DOHH2 (cell line): ENCODE measurements around the gene P4HA2.

Experiments used
- EZH2phosphoT487 ChIP-seq: fragments of 200-600 bp; sonication (generic); IDR thresholded peaks from 2 replicates; pipeline ENCODE4 v1.6.1; 2017; ENCODE audit warnings: borderline replicate concordance, mild to moderate bottlenecking, antibody characterized with exemption, low read length, moderate library complexity, mixed read lengths
- TF ChIP-seq, protein P1 (sequence below): fragments of 200-600 bp; sonication (generic); IDR thresholded peaks from one replicate; pipeline ENCODE4 v1.5.1; 2014; ENCODE audit warnings: antibody characterized with exemption, mild to moderate bottlenecking, low read depth, low read length; ENCODE audit not compliant: poor library complexity, severe bottlenecking

DNA sequence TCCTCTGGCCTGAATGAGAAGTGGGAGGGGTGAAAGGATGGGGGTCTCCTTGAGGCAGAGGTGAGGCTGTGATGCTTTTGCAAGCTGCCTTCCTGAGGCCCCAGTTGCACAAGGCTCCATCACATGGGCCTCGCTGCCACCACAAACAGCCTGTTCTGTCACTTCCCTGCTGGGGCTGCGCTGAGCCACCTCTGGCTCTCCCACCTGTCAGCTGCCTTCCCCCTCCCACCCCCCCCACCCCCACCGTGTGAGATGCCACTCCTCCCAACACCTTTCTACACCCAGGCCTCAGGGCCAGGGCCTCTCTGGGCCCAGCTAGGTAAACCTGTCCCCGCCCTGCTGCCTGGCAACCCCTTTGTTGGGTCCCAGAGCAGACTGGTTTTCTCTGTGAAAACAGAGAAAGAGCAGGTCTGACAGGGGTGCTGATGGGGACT lies 25.4 kb upstream of the P4HA2 start:
- TF ChIP-seq, protein P1, sequence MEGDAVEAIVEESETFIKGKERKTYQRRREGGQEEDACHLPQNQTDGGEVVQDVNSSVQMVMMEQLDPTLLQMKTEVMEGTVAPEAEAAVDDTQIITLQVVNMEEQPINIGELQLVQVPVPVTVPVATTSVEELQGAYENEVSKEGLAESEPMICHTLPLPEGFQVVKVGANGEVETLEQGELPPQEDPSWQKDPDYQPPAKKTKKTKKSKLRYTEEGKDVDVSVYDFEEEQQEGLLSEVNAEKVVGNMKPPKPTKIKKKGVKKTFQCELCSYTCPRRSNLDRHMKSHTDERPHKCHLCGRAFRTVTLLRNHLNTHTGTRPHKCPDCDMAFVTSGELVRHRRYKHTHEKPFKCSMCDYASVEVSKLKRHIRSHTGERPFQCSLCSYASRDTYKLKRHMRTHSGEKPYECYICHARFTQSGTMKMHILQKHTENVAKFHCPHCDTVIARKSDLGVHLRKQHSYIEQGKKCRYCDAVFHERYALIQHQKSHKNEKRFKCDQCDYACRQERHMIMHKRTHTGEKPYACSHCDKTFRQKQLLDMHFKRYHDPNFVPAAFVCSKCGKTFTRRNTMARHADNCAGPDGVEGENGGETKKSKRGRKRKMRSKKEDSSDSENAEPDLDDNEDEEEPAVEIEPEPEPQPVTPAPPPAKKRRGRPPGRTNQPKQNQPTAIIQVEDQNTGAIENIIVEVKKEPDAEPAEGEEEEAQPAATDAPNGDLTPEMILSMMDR: no peak
- no peak for TF ChIP-seq EZH2phosphoT487
